OCI-LY3 (cell line): ENCODE results near the gene ARID5A.

ENCODE experiments used
- EZH2phosphoT487 ChIP-seq: fragments of 200-600 bp; shearing (Covaris generic); IDR thresholded peaks from 2 replicates; pipeline ENCODE4 v1.6.1; 2018; ENCODE audit warnings: antibody characterized with exemption, mixed run types, low read depth
- TF ChIP-seq, protein P1 (sequence below): fragments of 200-600, 300-600 bp; sonication (generic); IDR thresholded peaks from 2 replicates; pipeline ENCODE4 v1.5.1; 2014; ENCODE audit warnings: antibody characterized with exemption, low read length, low read depth

DNA sequence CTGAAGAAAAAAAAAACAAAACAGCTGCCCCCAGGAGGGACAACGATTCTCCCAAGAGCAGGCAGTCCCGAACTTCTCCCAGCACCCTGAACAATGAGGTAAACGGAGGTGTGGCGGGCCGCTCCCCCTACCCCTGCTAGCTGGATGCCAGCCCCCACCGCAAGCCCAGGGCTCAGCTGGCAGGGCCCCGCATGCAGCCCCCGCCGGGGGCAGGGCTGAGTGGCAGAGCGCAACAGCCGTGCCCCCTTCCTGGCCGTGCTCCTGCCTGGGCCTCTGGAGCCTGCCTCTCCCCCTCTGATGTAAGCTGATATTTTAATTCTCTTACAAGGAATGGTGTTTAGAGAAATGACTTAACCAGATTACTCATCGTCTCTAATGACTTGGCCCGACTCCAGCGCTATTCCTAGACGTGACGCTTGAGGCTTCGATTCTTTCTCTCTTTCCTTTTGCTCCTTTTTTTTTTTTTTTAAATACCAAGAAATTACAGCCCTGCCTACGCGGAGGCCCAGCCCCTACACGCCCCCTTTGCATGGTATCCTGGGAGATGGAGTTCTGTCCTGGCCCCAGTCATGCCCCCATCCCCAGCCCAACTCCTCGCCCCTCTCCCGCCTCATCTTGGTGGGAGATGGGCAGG lies 4.6 kb upstream of the ARID5A start:
- TF ChIP-seq, protein P1, sequence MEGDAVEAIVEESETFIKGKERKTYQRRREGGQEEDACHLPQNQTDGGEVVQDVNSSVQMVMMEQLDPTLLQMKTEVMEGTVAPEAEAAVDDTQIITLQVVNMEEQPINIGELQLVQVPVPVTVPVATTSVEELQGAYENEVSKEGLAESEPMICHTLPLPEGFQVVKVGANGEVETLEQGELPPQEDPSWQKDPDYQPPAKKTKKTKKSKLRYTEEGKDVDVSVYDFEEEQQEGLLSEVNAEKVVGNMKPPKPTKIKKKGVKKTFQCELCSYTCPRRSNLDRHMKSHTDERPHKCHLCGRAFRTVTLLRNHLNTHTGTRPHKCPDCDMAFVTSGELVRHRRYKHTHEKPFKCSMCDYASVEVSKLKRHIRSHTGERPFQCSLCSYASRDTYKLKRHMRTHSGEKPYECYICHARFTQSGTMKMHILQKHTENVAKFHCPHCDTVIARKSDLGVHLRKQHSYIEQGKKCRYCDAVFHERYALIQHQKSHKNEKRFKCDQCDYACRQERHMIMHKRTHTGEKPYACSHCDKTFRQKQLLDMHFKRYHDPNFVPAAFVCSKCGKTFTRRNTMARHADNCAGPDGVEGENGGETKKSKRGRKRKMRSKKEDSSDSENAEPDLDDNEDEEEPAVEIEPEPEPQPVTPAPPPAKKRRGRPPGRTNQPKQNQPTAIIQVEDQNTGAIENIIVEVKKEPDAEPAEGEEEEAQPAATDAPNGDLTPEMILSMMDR: no peak
- no peak for TF ChIP-seq EZH2phosphoT487
